HEK293T (cell line): ENCODE measurements around the gene ABCA3.

Experiments
- CTCF ChIA-PET: fragments of 350-600 bp; formaldehyde crosslinking; extraction: SDS; loops from one replicate; lab custom pipeline; 2021; ENCODE audit warnings: antibody characterized with exemption, inconsistent platforms; lab: Yijun Ruan, JAX
- POLR2A ChIA-PET: fragments of 350-600 bp; formaldehyde crosslinking; extraction: SDS; loops from one replicate; lab custom pipeline; 2020; ENCODE audit warnings: antibody characterized with exemption, inconsistent platforms; lab: Yijun Ruan, JAX
- DNase-seq: peaks from one replicate; pipeline ENCODE4 v3.0.0; 2012; ENCODE audit warnings: mixed read lengths; ENCODE audit errors: extremely low spot score
- ARNT ChIP-seq: fragments of 450-650 bp; IDR thresholded peaks from 2 replicates; pipeline ENCODE4 v1.6.1; 2017; ENCODE audit warnings: mild to moderate bottlenecking
- BHLHE40 ChIP-seq: fragments of 450-650 bp; IDR thresholded peaks from 2 replicates; pipeline ENCODE4 v1.6.1; 2016; ENCODE audit warnings: mild to moderate bottlenecking, moderate library complexity, borderline replicate concordance
- CTBP1 ChIP-seq: fragments of 450-650 bp; IDR thresholded peaks from 2 replicates; pipeline ENCODE4 v1.6.1; 2016; ENCODE audit warnings: borderline replicate concordance
- ELF4 ChIP-seq: fragments of 450-650 bp; IDR thresholded peaks from 2 replicates; pipeline ENCODE4 v1.6.1; 2017; ENCODE audit warnings: antibody characterized with exemption
- FOXA1 ChIP-seq: fragments of 450-650 bp; IDR thresholded peaks from 2 replicates; pipeline ENCODE4 v1.6.1; 2016; ENCODE audit warnings: mild to moderate bottlenecking
- FOXK2 ChIP-seq: fragments of 450-650 bp; IDR thresholded peaks from 2 replicates; pipeline ENCODE4 v1.6.1; 2016; ENCODE audit warnings: mild to moderate bottlenecking
- FOXM1 ChIP-seq: fragments of 450-650 bp; IDR thresholded peaks from 2 replicates; pipeline ENCODE4 v1.6.1; 2017; ENCODE audit warnings: mild to moderate bottlenecking, borderline replicate concordance
- HDGF ChIP-seq: fragments of 450-650 bp; IDR thresholded peaks from 2 replicates; pipeline ENCODE4 v1.6.1; 2017; ENCODE audit warnings: antibody characterized with exemption, borderline replicate concordance
- L3MBTL2 ChIP-seq: fragments of 450-650 bp; conservative IDR thresholded peaks from 2 replicates; pipeline ENCODE4 v1.6.1; 2016; ENCODE audit warnings: mild to moderate bottlenecking
- LEF1 ChIP-seq: fragments of 450-650 bp; IDR thresholded peaks from 2 replicates; pipeline ENCODE4 v1.6.1; 2017; ENCODE audit warnings: mild to moderate bottlenecking, borderline replicate concordance
- NFRKB ChIP-seq: fragments of 450-650 bp; IDR thresholded peaks from 2 replicates; pipeline ENCODE4 v1.6.1; 2016; ENCODE audit warnings: mild to moderate bottlenecking, moderate library complexity
- SP1 ChIP-seq: fragments of 450-650 bp; IDR thresholded peaks from 2 replicates; pipeline ENCODE4 v1.6.1; 2017
- SUZ12 ChIP-seq: fragments of 450-650 bp; IDR thresholded peaks from 2 replicates; pipeline ENCODE4 v1.6.1; 2016; ENCODE audit warnings: mild to moderate bottlenecking
- TARDBP ChIP-seq: fragments of 450-650 bp; IDR thresholded peaks from 2 replicates; pipeline ENCODE4 v1.6.1; 2016
- ZNF384 ChIP-seq: fragments of 450-650 bp; IDR thresholded peaks from 2 replicates; pipeline ENCODE4 v1.6.1; 2016
- TF ChIP-seq, protein P1 (sequence below): fragments of 450-650 bp; IDR thresholded peaks from 2 replicates; pipeline ENCODE4 v1.6.1; 2016

The ABCA3 gene

DNA sequence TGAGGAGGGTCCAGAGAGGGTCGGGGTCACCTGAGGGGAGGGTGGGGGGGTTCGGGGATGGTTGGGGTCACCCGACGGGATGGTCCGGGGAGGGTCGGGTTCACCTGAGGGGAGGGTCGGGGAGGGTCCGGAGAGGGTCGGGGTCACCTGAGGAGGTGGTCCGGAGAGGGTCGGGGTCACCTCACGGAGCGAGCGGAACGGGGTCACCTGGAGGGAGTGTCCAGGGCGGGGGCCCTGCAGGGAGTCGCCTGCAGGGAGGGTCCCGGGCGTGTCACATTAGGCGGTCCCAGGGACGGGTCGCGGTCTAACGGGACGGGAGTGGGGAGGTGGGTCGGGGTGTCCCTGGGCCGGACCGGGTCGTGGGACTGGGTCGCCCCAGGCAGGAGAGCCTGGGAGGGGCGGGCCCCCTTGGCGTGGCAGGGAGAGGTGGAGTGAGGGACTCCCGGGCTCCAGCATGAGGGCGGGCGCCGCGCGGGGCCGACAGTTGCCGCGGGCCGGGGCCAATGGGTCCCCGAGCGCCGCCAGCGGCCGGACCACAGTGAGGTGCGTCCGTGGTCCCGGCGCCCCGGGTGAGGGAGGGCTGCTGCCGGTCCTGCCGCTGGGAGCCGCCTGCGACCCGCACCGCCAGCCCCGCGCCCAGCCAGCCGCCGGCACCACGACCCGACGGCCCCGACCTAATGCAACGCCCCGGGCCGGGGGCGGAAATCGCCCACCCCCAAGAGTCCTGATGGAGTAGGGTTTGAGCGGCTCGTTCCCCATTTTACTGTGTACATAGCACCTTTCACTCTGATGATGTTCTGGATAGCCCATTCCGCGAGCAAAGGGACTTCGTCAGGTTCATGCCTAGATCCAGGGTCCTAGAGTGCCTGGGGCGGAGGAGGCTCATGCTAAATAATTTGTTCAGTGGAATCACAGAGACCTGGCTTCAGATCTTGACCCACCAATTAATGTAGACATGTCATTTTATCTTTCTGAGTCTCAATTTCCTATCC, 1.2 kb upstream of the ABCA3 start:
- CTCF ChIA-PET = no interaction called here
- DNase-seq = no peak

DNA sequence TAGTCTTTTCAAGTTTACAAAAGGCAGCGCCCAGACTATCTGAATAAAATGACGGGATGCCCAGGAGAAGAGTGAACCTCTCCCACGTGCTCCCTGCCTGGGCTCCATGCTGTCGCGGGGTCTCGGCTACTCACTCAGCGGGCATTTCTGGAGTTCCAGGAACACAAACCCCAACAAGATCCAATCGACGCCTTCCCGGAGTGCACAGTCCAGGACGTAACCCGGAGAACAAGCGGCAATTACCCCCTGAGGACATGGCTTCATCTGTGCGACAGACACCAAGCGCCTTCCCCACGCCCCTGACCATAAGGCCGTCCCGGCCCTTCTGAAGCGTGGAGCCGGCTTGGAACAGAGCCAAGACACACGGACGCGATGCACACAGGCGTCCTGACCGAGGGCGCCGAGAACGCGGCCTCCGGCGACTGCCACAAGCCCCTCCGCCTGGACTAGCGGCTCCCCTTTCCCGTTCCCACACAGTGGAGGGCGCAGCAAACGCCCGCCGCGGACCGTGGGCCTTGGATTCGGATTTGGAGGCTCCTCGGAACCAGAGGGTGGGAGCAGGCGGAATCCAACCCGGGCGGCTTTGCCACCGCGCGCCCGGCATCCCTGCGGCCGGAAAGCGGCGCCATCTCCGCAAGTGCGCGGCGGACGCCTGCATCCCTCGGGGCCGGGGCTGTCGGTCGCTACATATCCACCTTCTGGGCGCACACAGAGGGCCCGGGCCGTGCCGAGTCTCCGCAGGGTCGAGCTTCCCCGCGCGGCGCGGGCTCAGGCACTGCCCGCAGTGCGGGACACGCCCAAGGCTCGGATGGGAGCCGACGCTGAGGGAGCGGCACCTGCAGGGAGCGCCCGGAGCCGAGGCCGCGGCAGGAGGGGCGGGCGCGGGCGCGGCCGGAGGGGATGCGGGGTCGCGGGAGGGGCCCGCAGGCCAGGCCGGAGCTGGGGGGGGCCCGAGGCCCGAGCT, 725 bp downstream of the ABCA3 start:
- ChIA-PET POLR2A (interaction anchor here (0.6 to 0.7 kb wide), 2 partner anchors 10 to 88 kb away, joined by 3 read pairs; partner anchors contain the start of gene ECI1), CTCF (interaction anchor here (0.7 to 1.2 kb wide), 4 partner anchors 9 to 161 kb away, joined by 3 to 8 read pairs (median 4); no protein-coding TSS in a partner anchor)
- TF ChIP-seq, protein P1, sequence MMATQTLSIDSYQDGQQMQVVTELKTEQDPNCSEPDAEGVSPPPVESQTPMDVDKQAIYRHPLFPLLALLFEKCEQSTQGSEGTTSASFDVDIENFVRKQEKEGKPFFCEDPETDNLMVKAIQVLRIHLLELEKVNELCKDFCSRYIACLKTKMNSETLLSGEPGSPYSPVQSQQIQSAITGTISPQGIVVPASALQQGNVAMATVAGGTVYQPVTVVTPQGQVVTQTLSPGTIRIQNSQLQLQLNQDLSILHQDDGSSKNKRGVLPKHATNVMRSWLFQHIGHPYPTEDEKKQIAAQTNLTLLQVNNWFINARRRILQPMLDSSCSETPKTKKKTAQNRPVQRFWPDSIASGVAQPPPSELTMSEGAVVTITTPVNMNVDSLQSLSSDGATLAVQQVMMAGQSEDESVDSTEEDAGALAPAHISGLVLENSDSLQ = no peak
- TF ChIP-seq NFRKB = no peak
- TF ChIP-seq ELF4 = no peak
- TF ChIP-seq FOXK2 = no peak
- TF ChIP-seq ARNT = no peak
- peak; percentile 92 for TF ChIP-seq L3MBTL2
- TF ChIP-seq FOXA1 = no peak
- no peak for TF ChIP-seq SUZ12
- TF ChIP-seq CTBP1 = 0 out of 2 replicates have a peak, but pooled peaks have one; percentile 56
- TF ChIP-seq ZNF384 = no peak
- no peak for TF ChIP-seq SP1
- DNase-seq = peak; percentile 57

More for the DNA sequence above, 1.2 kb upstream of the ABCA3 start:
- POLR2A ChIA-PET = no interaction called here
- TF ChIP-seq LEF1 (no peak), HDGF (no peak), TARDBP (no peak), FOXK2 (no peak), SUZ12 (no peak), ELF4 (no peak), NFRKB (no peak), CTBP1 (no peak), SP1 (no peak)

DNA sequence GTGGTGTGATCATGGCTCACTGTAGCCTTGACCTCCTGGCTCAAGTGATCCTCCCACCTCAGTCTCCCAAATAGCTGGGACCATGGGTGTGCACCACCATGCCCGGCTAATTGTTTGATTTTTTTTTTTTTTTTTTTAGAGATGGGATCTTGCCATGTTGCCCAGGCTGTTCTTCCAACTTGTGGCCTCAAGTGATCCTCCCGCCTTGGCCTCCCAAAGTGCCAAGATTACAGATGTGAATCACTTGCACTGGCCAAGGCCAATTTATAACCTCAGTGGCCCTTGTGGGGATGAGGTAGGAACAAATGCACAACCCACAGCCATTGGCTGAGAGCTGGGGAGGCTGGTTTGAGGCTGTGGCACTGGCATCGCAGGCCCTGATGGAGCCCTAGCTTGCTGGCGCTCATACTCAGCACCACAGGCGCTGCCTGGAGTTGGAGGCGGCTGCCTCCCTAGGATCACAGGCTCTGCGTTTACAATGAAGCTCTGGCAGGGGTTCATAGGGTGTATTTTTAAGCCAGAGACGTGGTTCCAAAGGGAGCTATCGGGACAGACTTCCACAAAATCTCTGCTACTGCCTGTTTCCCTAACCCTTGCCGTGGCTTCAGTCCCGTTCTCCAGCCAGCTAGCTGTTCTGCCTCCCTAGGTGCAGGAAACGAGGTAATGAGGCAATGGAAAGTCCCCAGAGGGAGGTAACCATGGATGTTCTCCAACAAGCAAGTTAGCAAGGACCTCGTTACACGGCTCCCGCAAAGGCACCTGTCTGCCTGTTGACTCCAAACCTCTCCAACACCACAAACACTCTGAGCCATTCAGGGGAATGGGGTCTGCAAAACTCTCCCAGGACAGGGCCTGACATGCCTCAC, 2.9 kb downstream of the ABCA3 start:
- DNase-seq = no peak
- CTCF ChIA-PET = no interaction called here
- TF ChIP-seq L3MBTL2 = no peak
- TF ChIP-seq ELF4 = no peak
- TF ChIP-seq SUZ12 = no peak
- TF ChIP-seq FOXK2 = no peak
- TF ChIP-seq ARNT = no peak
- TF ChIP-seq LEF1 = no peak
- no peak for TF ChIP-seq CTBP1
- TF ChIP-seq FOXA1 = no peak
- TF ChIP-seq ZNF384 = no peak
- no peak for TF ChIP-seq FOXM1
- no peak for TF ChIP-seq BHLHE40
- no peak for TF ChIP-seq NFRKB
- TF ChIP-seq SP1 = no peak
- TF ChIP-seq, protein P1 = no peak
- TF ChIP-seq HDGF = no peak
- no peak for TF ChIP-seq TARDBP
- POLR2A ChIA-PET = interaction anchor here (1.6 kb wide), 1 partner anchor 90 kb away, joined by 5 read pairs; no protein-coding TSS in a partner anchor

DNA sequence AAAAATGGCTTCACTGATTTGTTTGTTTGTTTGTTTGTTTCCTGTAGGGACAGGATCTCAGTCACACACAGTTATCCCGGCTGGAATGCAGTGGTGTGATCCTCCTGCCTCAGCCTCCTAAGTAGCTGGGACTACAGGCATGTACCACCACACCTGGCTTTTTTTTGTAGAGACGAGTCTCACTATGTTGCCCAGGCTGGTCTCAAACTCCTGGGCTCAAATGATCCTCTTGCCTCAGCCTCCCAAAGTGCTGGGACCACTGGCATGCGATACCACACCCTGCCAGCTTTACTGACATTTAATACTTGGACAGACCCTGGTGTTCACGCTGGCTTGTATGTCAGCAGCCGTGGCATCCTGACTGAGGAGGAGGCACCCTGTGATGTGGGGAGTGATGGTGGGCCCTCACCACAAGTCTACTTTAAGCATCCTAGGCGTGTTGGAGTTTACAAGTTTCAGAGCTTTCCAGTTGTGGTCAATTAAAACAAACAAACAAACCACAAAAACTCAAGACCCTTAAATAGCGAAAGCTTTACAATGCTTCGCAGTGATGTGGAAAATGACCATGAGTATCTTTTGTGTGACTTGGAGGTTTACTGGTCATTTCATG, 5.1 kb downstream of the ABCA3 start:
- ChIA-PET POLR2A (no interaction called here), CTCF (no interaction called here)
- TF ChIP-seq BHLHE40 (no peak), FOXK2 (no peak), HDGF (no peak), NFRKB (no peak), SP1 (no peak), CTBP1 (no peak), FOXA1 (no peak), ZNF384 (no peak), LEF1 (no peak), TARDBP (no peak), FOXM1 (no peak)
- DNase-seq = no peak
